ENCODE measurements around the gene ATG10.
A peak's percentile ranks its signal among the peaks of the same experiment; 100 is the strongest.

The ATG10 gene

DNA sequence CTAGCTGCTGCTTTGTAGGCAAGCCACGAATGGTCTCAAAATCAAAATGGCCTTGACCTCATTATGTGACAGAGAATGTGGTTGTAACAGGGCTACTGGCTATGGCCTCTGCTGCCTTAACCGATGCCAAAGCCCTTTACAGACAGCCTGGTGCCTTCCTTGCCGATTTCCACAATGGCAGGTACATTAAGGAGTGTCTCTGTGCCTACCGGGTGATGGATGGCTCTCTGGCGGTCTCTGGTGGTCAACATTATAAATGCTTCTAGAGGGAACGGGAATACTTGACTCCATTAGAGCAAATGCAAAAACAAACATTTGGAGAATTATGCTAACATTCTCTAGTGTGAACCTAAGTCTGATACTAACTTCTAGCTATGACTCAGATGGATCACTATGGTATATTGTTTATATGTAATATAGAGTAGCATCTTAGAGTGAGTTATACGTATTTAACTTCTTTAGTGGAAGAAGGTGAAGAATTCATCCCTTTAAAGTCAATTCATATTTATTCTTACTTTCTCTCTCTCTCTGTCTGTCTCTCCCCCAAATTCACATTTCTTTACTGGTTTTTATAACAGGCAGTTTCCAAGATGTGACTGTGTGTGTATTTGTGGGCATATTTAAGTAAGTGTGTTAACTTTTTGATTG is 253.8 kb downstream of the ATG10 start:
- peak; percentile 9 for DNase-seq (ENCODE audit: low read depth)
- TF ChIP-seq, protein P1, sequence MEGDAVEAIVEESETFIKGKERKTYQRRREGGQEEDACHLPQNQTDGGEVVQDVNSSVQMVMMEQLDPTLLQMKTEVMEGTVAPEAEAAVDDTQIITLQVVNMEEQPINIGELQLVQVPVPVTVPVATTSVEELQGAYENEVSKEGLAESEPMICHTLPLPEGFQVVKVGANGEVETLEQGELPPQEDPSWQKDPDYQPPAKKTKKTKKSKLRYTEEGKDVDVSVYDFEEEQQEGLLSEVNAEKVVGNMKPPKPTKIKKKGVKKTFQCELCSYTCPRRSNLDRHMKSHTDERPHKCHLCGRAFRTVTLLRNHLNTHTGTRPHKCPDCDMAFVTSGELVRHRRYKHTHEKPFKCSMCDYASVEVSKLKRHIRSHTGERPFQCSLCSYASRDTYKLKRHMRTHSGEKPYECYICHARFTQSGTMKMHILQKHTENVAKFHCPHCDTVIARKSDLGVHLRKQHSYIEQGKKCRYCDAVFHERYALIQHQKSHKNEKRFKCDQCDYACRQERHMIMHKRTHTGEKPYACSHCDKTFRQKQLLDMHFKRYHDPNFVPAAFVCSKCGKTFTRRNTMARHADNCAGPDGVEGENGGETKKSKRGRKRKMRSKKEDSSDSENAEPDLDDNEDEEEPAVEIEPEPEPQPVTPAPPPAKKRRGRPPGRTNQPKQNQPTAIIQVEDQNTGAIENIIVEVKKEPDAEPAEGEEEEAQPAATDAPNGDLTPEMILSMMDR (conservative IDR thresholded peaks at IDR 0.05; ENCODE audit: low read depth, low read length) = peak; percentile 85
- H3K4me3 ChIP-seq (ENCODE audit: low read length) = no peak overlapping the region

DNA sequence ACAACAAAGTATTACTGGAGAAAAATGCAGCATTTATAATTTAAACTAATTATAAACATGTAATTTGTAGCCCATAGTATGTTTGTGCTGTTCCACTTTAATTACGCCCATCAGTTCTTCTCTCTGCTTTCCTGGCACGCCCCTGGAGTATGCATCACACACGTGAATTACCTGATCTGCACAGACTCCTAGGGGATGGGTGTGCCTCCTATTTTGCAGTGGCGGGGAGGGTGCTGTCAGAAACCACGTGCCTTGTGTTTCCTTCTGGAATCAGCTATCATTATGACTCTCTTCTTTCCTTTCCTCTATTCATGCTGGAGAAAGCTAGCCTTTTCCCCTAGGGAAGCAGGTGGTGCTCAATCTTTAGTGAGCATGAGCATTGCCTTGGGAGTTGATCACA is 263.1 kb downstream of the ATG10 start:
- H3K4me3 ChIP-seq (ENCODE audit: low read length) = no peak overlapping the region
- TF ChIP-seq, protein P1 (conservative IDR thresholded peaks at IDR 0.05; ENCODE audit: low read depth, low read length) = no peak
- DNase-seq (ENCODE audit: low read depth) = no peak

DNA sequence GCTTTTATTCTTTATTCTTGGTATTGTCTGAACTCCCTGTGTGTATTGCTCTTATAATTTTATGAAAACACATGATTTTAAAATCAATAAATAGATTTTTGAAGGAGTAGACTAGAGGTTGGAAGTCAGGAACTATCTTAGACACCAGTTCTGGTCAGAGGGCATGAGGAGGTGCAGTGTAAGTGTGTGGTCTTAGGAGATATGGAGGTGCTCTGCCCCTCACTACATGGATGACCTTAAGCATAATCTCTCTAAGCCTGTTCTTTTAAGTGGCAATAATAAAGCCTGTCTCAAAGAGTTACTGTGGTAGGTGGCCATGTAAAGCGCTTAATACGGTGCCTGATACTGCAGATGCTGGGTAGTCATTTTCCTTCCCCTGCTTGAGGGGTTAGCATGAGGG is 272.3 kb downstream of the ATG10 start:
- DNase-seq (ENCODE audit: low read depth) = no peak
- no peak overlapping the region for H3K4me3 ChIP-seq (ENCODE audit: low read length)
- TF ChIP-seq, protein P1 (conservative IDR thresholded peaks at IDR 0.05; ENCODE audit: low read depth, low read length) = no peak

DNA sequence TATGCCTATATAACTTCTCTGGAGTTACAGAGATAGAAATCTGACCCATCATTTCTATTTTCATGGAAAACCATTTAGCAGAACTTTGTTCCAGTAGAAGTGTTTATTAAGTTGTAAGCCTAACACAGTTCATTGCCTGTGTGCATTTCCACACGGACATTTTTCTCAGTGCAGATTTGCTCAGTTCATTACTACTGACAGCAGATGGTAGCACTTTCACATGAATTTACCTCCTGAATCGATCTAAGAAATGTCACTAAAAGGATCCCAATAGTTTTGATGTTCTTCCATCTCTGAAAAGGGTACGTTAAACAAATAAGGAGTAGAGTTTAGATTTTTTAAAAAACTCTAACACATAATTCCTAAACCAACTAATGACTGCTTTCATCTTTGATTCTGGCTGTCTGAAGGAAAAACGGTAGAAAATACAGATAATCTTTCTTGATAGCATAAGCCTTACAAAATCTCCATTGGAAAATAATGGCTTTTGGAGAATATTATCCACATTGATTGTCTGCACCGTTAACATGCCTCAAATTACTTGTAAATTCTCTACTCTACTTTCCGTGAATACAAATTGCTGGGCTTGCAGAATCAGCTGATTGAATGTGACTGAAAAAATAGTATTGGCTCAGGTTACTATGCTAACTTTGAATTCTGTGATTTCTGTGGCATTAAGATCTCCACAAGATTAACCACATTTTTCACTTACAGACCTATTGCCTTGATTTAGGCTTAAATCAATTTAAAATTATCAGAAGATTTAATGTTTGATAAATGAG is 273.2 kb downstream of the ATG10 start:
- no peak overlapping the region for H3K4me3 ChIP-seq (ENCODE audit: low read length)
- TF ChIP-seq, protein P1 (conservative IDR thresholded peaks at IDR 0.05; ENCODE audit: low read depth, low read length) = no peak
- no peak for DNase-seq (ENCODE audit: low read depth)

DNA sequence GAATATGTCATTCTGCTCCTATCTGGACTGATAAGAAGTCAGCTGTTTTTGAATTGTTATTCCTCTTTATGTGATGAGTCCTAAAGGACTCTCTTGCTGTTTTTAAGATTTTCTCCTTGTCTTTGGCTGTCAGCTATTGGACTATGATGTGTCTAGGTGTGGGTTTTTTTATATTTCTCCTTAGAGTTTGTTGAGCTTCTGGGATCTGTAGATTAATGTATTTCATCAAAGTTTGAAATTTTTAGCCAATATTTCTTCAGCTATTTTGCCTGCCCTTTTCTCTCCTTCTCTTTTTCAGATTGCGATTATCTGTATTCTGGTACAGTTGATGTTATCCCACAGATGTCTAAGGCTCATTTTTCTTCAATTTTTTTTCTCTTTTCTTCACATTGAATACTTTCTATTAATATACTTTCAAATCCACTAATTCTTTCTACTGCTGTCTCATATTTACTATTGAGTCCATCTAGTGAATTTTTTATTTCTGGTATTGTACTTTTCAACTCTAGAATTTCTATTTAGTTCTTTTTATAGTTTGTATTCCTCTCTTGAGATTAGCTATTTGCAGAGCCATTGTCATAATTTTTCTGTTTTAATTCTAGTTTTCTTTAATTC is 275.2 kb downstream of the ATG10 start:
- TF ChIP-seq, protein P1 (conservative IDR thresholded peaks at IDR 0.05; ENCODE audit: low read depth, low read length) = no peak

DNA sequence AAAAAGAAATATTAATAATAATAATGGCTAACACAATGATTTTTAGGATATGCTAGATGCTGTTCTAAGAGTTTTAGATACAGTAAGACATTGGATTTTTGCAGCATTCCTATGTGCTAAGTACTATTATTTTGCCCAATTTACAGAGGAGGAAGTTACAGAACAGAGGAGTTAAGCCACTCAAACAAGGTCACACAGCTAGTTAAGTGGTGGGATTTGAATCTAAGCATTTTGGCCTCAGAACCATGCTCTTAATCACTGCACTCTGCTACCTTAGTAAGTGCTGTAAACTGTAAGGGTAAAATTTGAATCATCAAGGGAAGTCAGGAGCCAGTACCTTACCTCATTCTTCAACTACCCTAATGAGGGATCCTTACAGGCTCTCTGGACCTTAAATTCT is 280.9 kb downstream of the ATG10 start:
- H3K4me3 ChIP-seq (ENCODE audit: low read length) = no peak overlapping the region
- TF ChIP-seq, protein P1 (conservative IDR thresholded peaks at IDR 0.05; ENCODE audit: low read depth, low read length) = no peak
- DNase-seq (ENCODE audit: low read depth) = no peak

More for the DNA sequence above, 275.2 kb downstream of the ATG10 start:
- no peak for DNase-seq (ENCODE audit: low read depth)
- H3K4me3 ChIP-seq (ENCODE audit: low read length) = no peak overlapping the region
